A673 (cell line): ENCODE measurements around the gene USP32.

Experiments used
- CTCF ChIP-seq: fragments of 300-800, 200-600 bp; sonication (generic); conservative IDR thresholded peaks from 2 replicates; pipeline ENCODE4 v1.5.1; 2017; ENCODE audit warnings: low read depth, mild to moderate bottlenecking, antibody characterized with exemption, low read length, moderate library complexity, mixed read lengths
- EZH2 ChIP-seq: fragments of 200-600 bp; sonication (generic); IDR thresholded peaks from 2 replicates; pipeline ENCODE4 v1.6.1; 2017; ENCODE audit warnings: borderline replicate concordance, low read depth, mild to moderate bottlenecking, mixed read lengths, antibody characterized with exemption, low read length; ENCODE audit not compliant: poor library complexity, severe bottlenecking

GRCh38 chr17:60305141-60305540, 86.8 kb downstream of the USP32 start:
- no peak for TF ChIP-seq CTCF
- TF ChIP-seq EZH2, result no peak
